WTC11 (cell line): ENCODE measurements around the gene SEPTIN8. TPM values are rescaled to one million over a fixed set of nuclear protein-coding genes. Genes with fewer than 3 reads are reported as not detected.

Source experiments
- ATF1 ChIP-seq: sonication (generic); formaldehyde crosslinking; IDR thresholded peaks from 2 replicates; pipeline ENCODE4 v1.8.1; 2023; ENCODE audit warnings: mild to moderate bottlenecking, moderate library complexity, missing genetic modification reagents
- CREB1 ChIP-seq: sonication (generic); formaldehyde crosslinking; IDR thresholded peaks from 2 replicates; pipeline ENCODE4 v1.8.0; 2023; ENCODE audit warnings: mild to moderate bottlenecking, missing genetic modification reagents
- ELF4 ChIP-seq: sonication (generic); formaldehyde crosslinking; IDR thresholded peaks from 2 replicates; pipeline ENCODE4 v1.8.1; 2022; ENCODE audit warnings: low read depth, mild to moderate bottlenecking, moderate library complexity, missing genetic modification reagents
- ESRRA ChIP-seq: sonication (generic); formaldehyde crosslinking; IDR thresholded peaks from 2 replicates; pipeline ENCODE4 v1.8.1; 2022; ENCODE audit warnings: mild to moderate bottlenecking, missing genetic modification reagents, borderline replicate concordance
- GABPB1 ChIP-seq: sonication (generic); formaldehyde crosslinking; IDR thresholded peaks from 2 replicates; pipeline ENCODE4 v1.8.1; 2023; ENCODE audit warnings: mild to moderate bottlenecking, missing genetic modification reagents
- JUN ChIP-seq: sonication (generic); formaldehyde crosslinking; IDR thresholded peaks from 2 replicates; pipeline ENCODE4 v1.8.0; 2023; ENCODE audit warnings: mild to moderate bottlenecking, missing genetic modification reagents
- TCF7 ChIP-seq: sonication (generic); formaldehyde crosslinking; IDR thresholded peaks from 2 replicates; pipeline ENCODE4 v1.8.0; 2022; ENCODE audit warnings: mild to moderate bottlenecking, low read depth, missing genetic modification reagents, moderate library complexity
- ZNF138 ChIP-seq: sonication (generic); formaldehyde crosslinking; conservative IDR thresholded peaks from 2 replicates; pipeline ENCODE4 v1.8.1; 2022; ENCODE audit warnings: mild to moderate bottlenecking, moderate library complexity, missing genetic modification reagents
- ZNF416 ChIP-seq: fragments of 250-450 bp; sonication (Bioruptor Pico); IDR thresholded peaks from 2 replicates; pipeline ENCODE4 v1.9.0; 2021; ENCODE audit warnings: mild to moderate bottlenecking, inconsistent platforms
- total RNA-seq: library from RNA; stranded (reverse); gene quantifications from 3 replicates; pipeline ENCODE4 v1.2.3, GENCODE V29; 2021
- TF ChIP-seq, protein P1 (sequence below): sonication (generic); formaldehyde crosslinking; IDR thresholded peaks from 2 replicates; pipeline ENCODE4 v1.8.0; 2022; ENCODE audit warnings: mild to moderate bottlenecking, missing genetic modification reagents
- TF ChIP-seq, protein P2 (sequence below): fragments of 250-450 bp; sonication (Bioruptor Pico); IDR thresholded peaks from 2 replicates; pipeline ENCODE4 v2.1.2; 2022; ENCODE audit warnings: mild to moderate bottlenecking, moderate library complexity
- TF ChIP-seq, protein P3 (sequence below): fragments of 250-450 bp; sonication (Bioruptor Pico); IDR thresholded peaks from 2 replicates; pipeline ENCODE4 v1.9.0; 2021; ENCODE audit warnings: mild to moderate bottlenecking
- TF ChIP-seq, protein P4 (sequence below): sonication (generic); formaldehyde crosslinking; IDR thresholded peaks from 2 replicates; pipeline ENCODE4 v1.8.0; 2022; ENCODE audit warnings: mild to moderate bottlenecking, missing genetic modification reagents
- TF ChIP-seq, protein P5 (sequence below): sonication (generic); formaldehyde crosslinking; IDR thresholded peaks from 2 replicates; pipeline ENCODE4 v1.8.1; 2023; ENCODE audit warnings: mild to moderate bottlenecking, moderate library complexity, missing genetic modification reagents
- TF ChIP-seq, protein P6 (sequence below): fragments of 200-600 bp; IDR thresholded peaks from 2 replicates; pipeline ENCODE4 v1.8.0; 2022; ENCODE audit warnings: antibody characterized with exemption
- TF ChIP-seq, protein P7 (sequence below): sonication (generic); formaldehyde crosslinking; IDR thresholded peaks from 2 replicates; pipeline ENCODE4 v1.8.0; 2023; ENCODE audit warnings: mild to moderate bottlenecking, missing genetic modification reagents
- TF ChIP-seq, protein P8 (sequence below): fragments of 250-450 bp; sonication (Bioruptor Pico); IDR thresholded peaks from 2 replicates; pipeline ENCODE4 v1.9.0; 2021; ENCODE audit warnings: mild to moderate bottlenecking
- TF ChIP-seq, protein P9 (sequence below): sonication (generic); formaldehyde crosslinking; conservative IDR thresholded peaks from 2 replicates; pipeline ENCODE4 v1.8.1; 2023; ENCODE audit warnings: mild to moderate bottlenecking, low read depth, missing genetic modification reagents, moderate library complexity
- TF ChIP-seq, protein P10 (sequence below): sonication (generic); formaldehyde crosslinking; IDR thresholded peaks from 2 replicates; pipeline ENCODE4 v1.8.1; 2022; ENCODE audit warnings: low read depth, mild to moderate bottlenecking, moderate library complexity, missing genetic modification reagents, borderline replicate concordance

The SEPTIN8 gene
- total RNA-seq, 1 experiment from 2014 or later, result 35.8 TPM

DNA sequence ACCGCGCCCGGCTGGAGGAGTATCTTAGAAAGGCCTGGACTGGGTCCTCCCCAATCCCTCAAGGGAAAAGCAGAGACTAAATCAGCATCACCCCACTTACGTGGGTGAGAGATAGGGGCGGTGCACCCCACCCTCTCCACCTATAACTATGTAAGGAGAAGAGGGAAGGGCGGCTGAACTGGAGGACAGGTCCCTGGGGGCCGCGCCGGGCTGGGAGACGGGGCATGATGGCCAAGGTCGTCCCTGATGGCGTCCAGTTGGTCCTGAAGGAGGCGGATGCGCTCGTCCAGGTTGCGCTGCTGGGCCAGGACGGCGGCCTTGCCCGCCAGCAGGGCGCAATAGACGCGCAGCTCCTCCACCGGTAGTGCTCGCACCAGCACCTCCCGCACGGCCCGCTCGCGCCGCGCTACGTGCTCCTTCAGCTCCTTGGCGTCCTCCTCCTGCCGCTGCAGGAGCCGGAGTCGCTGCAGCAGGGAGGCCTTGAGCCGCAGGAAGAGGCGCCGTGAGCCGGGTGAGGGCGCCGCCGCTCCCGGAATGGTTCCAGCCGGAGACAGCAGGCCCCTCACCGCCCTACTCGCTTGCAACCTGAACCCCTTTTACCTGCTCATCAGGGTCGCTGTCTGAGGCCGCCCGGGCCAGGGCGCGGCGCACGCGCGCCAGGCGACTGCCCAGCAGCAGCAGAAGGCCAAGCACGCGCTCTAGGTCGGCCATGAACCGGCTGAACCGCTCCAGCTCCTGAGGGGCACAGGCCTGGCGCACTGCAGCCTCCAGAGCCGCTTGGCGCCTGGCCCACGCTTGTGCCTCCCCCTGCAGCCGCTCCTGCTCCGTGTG is 45.8 kb upstream of the SEPTIN8 start (continued):
- TF ChIP-seq, protein P1, sequence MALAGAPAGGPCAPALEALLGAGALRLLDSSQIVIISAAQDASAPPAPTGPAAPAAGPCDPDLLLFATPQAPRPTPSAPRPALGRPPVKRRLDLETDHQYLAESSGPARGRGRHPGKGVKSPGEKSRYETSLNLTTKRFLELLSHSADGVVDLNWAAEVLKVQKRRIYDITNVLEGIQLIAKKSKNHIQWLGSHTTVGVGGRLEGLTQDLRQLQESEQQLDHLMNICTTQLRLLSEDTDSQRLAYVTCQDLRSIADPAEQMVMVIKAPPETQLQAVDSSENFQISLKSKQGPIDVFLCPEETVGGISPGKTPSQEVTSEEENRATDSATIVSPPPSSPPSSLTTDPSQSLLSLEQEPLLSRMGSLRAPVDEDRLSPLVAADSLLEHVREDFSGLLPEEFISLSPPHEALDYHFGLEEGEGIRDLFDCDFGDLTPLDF, result peak; percentile 64; the same call in 1 of the 2 replicates
- TF ChIP-seq, protein P2, sequence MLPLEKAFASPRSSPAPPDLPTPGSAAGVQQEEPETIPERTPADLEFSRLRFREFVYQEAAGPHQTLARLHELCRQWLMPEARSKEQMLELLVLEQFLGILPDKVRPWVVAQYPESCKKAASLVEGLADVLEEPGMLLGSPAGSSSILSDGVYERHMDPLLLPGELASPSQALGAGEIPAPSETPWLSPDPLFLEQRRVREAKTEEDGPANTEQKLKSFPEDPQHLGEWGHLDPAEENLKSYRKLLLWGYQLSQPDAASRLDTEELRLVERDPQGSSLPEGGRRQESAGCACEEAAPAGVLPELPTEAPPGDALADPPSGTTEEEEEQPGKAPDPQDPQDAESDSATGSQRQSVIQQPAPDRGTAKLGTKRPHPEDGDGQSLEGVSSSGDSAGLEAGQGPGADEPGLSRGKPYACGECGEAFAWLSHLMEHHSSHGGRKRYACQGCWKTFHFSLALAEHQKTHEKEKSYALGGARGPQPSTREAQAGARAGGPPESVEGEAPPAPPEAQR (CRISPR knock-in tag), result no peak
- TF ChIP-seq, protein P3, sequence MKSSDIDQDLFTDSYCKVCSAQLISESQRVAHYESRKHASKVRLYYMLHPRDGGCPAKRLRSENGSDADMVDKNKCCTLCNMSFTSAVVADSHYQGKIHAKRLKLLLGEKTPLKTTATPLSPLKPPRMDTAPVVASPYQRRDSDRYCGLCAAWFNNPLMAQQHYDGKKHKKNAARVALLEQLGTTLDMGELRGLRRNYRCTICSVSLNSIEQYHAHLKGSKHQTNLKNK (CRISPR knock-in tag), result no peak
- TF ChIP-seq, protein P4, sequence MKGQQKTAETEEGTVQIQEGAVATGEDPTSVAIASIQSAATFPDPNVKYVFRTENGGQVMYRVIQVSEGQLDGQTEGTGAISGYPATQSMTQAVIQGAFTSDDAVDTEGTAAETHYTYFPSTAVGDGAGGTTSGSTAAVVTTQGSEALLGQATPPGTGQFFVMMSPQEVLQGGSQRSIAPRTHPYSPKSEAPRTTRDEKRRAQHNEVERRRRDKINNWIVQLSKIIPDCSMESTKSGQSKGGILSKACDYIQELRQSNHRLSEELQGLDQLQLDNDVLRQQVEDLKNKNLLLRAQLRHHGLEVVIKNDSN (CRISPR knock-in tag), result peak; percentile 50; the same call in 1 of the 2 replicates
- TF ChIP-seq, protein P5, sequence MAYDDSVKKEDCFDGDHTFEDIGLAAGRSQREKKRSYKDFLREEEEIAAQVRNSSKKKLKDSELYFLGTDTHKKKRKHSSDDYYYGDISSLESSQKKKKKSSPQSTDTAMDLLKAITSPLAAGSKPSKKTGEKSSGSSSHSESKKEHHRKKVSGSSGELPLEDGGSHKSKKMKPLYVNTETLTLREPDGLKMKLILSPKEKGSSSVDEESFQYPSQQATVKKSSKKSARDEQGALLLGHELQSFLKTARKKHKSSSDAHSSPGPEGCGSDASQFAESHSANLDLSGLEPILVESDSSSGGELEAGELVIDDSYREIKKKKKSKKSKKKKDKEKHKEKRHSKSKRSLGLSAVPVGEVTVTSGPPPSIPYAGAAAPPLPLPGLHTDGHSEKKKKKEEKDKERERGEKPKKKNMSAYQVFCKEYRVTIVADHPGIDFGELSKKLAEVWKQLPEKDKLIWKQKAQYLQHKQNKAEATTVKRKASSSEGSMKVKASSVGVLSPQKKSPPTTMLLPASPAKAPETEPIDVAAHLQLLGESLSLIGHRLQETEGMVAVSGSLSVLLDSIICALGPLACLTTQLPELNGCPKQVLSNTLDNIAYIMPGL (CRISPR knock-in tag), result peak; percentile 99
- TF ChIP-seq ZNF416 (CRISPR knock-in tag), result no peak
- TF ChIP-seq JUN, result no peak
- TF ChIP-seq, protein P6, sequence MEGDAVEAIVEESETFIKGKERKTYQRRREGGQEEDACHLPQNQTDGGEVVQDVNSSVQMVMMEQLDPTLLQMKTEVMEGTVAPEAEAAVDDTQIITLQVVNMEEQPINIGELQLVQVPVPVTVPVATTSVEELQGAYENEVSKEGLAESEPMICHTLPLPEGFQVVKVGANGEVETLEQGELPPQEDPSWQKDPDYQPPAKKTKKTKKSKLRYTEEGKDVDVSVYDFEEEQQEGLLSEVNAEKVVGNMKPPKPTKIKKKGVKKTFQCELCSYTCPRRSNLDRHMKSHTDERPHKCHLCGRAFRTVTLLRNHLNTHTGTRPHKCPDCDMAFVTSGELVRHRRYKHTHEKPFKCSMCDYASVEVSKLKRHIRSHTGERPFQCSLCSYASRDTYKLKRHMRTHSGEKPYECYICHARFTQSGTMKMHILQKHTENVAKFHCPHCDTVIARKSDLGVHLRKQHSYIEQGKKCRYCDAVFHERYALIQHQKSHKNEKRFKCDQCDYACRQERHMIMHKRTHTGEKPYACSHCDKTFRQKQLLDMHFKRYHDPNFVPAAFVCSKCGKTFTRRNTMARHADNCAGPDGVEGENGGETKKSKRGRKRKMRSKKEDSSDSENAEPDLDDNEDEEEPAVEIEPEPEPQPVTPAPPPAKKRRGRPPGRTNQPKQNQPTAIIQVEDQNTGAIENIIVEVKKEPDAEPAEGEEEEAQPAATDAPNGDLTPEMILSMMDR, result no peak
- TF ChIP-seq ZNF138 (CRISPR knock-in tag), result peak; percentile 69; the same call in 1 of the 2 replicates
- TF ChIP-seq, protein P7, sequence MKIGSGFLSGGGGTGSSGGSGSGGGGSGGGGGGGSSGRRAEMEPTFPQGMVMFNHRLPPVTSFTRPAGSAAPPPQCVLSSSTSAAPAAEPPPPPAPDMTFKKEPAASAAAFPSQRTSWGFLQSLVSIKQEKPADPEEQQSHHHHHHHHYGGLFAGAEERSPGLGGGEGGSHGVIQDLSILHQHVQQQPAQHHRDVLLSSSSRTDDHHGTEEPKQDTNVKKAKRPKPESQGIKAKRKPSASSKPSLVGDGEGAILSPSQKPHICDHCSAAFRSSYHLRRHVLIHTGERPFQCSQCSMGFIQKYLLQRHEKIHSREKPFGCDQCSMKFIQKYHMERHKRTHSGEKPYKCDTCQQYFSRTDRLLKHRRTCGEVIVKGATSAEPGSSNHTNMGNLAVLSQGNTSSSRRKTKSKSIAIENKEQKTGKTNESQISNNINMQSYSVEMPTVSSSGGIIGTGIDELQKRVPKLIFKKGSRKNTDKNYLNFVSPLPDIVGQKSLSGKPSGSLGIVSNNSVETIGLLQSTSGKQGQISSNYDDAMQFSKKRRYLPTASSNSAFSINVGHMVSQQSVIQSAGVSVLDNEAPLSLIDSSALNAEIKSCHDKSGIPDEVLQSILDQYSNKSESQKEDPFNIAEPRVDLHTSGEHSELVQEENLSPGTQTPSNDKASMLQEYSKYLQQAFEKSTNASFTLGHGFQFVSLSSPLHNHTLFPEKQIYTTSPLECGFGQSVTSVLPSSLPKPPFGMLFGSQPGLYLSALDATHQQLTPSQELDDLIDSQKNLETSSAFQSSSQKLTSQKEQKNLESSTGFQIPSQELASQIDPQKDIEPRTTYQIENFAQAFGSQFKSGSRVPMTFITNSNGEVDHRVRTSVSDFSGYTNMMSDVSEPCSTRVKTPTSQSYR, result peak; percentile 88; the same call in 1 of the 2 replicates
- no peak for TF ChIP-seq TCF7
- no peak for TF ChIP-seq GABPB1
- TF ChIP-seq, protein P8, sequence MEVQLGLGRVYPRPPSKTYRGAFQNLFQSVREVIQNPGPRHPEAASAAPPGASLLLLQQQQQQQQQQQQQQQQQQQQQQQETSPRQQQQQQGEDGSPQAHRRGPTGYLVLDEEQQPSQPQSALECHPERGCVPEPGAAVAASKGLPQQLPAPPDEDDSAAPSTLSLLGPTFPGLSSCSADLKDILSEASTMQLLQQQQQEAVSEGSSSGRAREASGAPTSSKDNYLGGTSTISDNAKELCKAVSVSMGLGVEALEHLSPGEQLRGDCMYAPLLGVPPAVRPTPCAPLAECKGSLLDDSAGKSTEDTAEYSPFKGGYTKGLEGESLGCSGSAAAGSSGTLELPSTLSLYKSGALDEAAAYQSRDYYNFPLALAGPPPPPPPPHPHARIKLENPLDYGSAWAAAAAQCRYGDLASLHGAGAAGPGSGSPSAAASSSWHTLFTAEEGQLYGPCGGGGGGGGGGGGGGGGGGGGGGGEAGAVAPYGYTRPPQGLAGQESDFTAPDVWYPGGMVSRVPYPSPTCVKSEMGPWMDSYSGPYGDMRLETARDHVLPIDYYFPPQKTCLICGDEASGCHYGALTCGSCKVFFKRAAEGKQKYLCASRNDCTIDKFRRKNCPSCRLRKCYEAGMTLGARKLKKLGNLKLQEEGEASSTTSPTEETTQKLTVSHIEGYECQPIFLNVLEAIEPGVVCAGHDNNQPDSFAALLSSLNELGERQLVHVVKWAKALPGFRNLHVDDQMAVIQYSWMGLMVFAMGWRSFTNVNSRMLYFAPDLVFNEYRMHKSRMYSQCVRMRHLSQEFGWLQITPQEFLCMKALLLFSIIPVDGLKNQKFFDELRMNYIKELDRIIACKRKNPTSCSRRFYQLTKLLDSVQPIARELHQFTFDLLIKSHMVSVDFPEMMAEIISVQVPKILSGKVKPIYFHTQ (CRISPR knock-in tag), result no peak
- TF ChIP-seq ESRRA, result 0 out of 2 replicates have a peak, but pooled peaks have one; percentile 61
- TF ChIP-seq ATF1 (CRISPR knock-in tag), result no peak
- TF ChIP-seq ELF4 (CRISPR knock-in tag), result peak; percentile 60; the same call in 1 of the 2 replicates
- TF ChIP-seq, protein P9, sequence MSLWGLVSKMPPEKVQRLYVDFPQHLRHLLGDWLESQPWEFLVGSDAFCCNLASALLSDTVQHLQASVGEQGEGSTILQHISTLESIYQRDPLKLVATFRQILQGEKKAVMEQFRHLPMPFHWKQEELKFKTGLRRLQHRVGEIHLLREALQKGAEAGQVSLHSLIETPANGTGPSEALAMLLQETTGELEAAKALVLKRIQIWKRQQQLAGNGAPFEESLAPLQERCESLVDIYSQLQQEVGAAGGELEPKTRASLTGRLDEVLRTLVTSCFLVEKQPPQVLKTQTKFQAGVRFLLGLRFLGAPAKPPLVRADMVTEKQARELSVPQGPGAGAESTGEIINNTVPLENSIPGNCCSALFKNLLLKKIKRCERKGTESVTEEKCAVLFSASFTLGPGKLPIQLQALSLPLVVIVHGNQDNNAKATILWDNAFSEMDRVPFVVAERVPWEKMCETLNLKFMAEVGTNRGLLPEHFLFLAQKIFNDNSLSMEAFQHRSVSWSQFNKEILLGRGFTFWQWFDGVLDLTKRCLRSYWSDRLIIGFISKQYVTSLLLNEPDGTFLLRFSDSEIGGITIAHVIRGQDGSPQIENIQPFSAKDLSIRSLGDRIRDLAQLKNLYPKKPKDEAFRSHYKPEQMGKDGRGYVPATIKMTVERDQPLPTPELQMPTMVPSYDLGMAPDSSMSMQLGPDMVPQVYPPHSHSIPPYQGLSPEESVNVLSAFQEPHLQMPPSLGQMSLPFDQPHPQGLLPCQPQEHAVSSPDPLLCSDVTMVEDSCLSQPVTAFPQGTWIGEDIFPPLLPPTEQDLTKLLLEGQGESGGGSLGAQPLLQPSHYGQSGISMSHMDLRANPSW (CRISPR knock-in tag), result no peak
- TF ChIP-seq, protein P10, sequence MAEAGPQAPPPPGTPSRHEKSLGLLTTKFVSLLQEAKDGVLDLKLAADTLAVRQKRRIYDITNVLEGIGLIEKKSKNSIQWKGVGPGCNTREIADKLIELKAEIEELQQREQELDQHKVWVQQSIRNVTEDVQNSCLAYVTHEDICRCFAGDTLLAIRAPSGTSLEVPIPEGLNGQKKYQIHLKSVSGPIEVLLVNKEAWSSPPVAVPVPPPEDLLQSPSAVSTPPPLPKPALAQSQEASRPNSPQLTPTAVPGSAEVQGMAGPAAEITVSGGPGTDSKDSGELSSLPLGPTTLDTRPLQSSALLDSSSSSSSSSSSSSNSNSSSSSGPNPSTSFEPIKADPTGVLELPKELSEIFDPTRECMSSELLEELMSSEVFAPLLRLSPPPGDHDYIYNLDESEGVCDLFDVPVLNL (CRISPR knock-in tag), result peak; percentile 70; the same call in 1 of the 2 replicates
- no peak; the same call in 1 of the 2 replicates for TF ChIP-seq CREB1
